NCI-H2081 (cell line): ENCODE data around the gene OR7G3.

ENCODE experiments used
- DNase-seq, 2 experiments: peaks; one replicate each; lab custom pipeline; 2025; lab: John Stamatoyannopoulos, UW

Gene OR7G3

GRCh38 chr19:9126900-9127405 lies at the start of gene OR7G3:
TSS of gene OR7G3 (minus strand) at chr19:9126950. CDS start at chr19:9126950, 0 bp downstream.
- no peak for DNase-seq

GRCh38 chr19:9175326-9175725 lies 48.6 kb upstream of the OR7G3 start:
- no peak for DNase-seq

GRCh38 chr19:9171393-9171991 lies 44.7 kb upstream of the OR7G3 start:
- DNase-seq = no peak

GRCh38 chr19:9166846-9167245 lies 40.1 kb upstream of the OR7G3 start:
- DNase-seq = no peak

- no peak for DNase-seq
Observed at GRCh38 chr19:9165261-9165660, 38.5 kb upstream of the OR7G3 start.

DNA sequence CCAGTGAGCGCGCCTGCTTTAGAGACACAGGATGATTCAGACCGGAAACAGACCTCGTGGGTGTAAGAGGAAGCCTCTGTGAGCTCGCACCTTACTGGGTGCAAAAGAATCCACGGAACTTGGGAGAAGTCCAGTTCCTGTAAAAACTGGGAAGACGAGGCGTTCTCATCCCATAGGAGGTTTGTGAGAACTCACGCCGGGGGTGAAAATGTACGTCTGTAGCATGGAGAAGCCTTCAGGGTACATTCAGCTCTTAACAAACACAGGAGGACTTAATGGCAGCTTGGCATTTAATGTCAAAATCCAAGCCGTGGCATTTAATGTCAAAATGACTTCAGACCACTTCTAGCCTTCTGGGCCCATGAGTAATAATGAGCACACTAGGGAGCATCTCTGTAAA lies 34.7 kb upstream of the OR7G3 start:
- no peak for DNase-seq

DNA sequence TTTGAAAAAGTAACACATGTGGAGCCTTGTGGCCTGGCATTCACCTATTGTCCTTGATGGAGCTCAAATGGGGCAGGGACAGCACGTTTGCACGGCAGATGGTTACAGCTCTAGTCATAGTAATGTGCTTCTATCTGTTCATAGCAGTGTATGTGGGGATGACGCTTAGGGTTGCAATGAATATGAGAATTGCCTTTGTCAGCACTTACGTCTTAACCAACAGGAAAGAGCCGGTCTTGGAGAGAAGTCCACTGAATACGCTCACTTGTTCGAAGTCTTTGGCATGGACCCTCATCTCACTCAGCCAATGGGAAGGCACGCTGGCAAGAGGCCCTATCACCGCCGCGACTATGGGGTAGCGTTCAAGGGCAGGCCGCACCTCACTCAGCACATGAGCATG lies 33.1 kb upstream of the OR7G3 start:
- DNase-seq = no peak

DNA sequence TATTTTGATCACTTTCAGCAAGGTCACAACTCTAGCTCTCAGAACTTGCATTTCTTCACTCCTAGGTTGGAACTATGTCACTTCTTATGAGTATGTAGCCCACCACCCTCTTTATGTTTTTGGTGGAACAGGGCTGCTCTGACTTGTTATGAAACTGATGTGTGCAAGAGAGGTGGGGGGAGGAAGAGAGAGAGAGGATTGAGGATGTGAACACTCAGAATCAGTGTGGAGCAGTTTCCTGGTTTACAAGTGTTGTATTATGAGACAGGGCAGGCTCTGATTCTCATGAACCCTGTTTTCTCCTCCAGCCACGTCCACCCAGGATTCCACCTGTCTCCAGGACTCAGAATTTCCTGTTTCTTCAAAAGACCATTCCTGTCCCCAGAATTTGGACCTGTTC lies 29.6 kb upstream of the OR7G3 start:
- no peak for DNase-seq

GRCh38 chr19:9155591-9155990 lies 28.8 kb upstream of the OR7G3 start:
- DNase-seq = no peak

GRCh38 chr19:9151367-9151766 lies 24.6 kb upstream of the OR7G3 start:
- no peak for DNase-seq

GRCh38 chr19:9150650-9151049 lies 23.9 kb upstream of the OR7G3 start:
- no peak for DNase-seq

GRCh38 chr19:9149997-9150396 lies 23.2 kb upstream of the OR7G3 start:
- no peak for DNase-seq

DNA sequence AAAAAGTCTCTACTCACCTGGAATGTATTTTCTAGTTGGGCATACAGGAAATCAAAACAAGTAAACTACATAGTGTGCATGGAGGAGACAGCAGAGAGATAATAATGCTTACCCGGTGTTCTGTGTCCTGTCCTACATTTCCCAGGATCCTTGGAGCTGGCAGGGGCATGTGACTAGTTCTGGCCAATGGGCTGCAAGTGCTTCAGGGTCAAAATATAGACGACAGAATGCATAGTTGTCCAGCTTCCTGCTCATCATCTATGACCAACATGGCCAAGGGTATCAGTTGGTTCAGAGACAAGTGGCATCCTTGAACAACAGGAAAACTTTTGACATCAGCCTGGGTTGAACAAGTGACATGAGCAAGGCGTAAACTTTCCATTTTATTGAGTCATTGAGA lies 21.9 kb upstream of the OR7G3 start:
- DNase-seq = no peak

DNA sequence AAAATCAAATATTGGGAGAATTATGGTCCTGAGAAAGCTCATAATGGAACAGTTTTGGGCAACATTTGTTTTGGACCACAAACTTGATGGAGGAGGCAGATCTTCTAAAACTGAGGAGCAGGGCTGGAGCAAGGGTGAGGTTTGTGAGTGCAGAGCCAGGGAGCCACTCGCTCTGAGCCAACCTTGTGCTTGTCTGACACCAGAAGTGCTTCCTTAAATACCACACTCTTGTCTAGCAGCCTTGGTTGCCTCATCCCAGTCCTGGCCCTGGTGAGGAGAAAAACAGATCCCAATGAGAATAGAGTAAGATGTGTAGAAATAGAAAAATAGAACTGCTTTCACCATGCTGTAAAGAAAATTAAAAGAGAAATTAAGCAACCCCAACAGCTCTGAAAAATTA lies 20.1 kb upstream of the OR7G3 start:
- DNase-seq = no peak

GRCh38 chr19:9144920-9145319 lies 18.2 kb upstream of the OR7G3 start:
- no peak for DNase-seq

GRCh38 chr19:9140159-9140874 lies 13.6 kb upstream of the OR7G3 start, which contains the start of gene ZNF317:
TSS of gene ZNF317 (plus strand) at chr19:9140397. CDS start at chr19:9156017, 15,620 bp downstream.
- DNase-seq = peak; percentile 92 to 93

DNA sequence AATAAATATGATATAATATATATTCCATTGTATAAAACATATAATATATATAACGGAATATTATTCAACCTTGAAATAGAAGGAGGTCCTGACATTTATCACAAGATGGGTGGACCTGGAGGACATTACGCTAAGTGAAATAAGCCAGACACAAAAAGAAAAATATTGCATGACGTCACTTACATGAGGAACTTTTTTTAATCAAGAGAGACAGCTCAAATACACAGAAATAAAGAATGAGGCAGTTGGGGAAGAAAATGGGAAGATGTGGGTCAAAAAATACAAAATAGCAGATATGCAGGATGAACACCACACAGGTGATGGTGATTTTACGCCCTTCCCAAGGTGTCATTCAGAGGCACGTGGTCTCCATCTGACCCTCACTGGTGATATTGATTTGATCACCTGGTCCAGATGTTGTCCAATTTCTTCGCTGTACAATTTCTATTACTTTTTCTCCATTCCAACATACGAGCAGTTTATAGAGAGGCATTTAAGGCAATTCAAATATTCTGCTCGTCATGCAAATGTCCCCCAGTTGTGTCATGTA lies 12.9 kb upstream of the OR7G3 start:
- no peak for DNase-seq

DNA sequence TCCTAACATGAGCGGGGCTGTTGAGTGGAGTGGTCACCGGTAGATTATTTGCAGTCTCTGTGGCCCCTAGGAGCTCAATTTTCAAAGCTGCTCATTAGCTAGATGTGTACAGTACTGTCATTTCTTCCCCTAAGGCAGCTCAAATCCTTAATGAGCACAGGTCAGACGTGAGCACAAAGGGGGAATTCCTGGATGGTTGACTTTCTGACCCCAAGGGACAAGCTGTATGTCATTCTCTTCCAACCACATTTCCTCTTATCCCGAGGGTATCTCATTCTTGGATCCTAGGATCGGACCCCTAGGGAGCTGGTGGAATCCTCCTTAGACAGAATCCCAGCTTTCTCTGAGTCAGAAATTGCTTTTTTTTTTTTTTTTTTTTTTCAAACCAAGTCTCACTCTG lies 5.7 kb upstream of the OR7G3 start:
- DNase-seq = no peak

- DNase-seq = no peak
Observed at GRCh38 chr19:9130965-9131364, 4.2 kb upstream of the OR7G3 start.

DNA sequence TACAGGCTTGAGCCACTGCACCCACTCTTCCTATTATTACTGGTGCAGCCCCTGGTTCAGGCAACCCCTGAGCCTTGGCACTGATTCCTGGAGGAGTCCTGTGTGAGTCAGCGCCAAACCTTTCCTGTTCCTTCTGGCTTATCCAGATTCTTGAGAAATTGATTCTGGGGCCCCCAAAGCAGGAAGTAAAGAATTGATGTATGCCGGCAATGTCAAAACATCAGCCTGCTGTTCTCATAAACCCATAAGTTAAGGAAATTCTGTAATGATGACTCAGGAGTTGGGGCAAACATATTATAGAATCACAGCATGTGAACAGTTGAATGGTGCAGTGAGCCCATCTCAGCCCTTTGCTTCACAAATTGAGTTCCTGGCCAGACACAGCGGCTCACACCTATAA lies 1.4 kb upstream of the OR7G3 start:
- no peak for DNase-seq

DNA sequence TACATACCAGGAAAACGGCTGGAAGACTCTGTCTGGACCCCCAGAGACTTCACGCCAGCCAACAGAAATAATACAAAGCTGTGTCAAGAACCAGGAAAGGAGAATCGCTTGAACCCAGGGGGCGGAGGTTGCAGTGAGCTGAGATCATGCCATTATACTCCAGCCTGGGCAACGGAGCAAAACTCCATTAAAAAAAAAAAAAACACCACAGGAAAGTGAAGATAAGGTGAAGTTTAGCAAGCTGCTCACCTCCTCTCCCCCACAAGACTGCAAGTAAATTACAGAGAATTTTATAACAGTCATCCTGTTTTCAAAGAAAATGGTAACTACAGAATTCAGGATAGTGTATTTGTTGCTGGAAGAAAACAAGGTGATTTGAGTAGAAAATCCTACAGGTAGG lies 10.2 kb downstream of the OR7G3 start:
- no peak for DNase-seq

- no peak for DNase-seq
Observed at GRCh38 chr19:9115307-9115813, 11.4 kb downstream of the OR7G3 start, which contains the start of gene OR7G1. TSS of gene OR7G1 (minus strand) at chr19:9115763. CDS start at chr19:9115763, 0 bp downstream.

DNA sequence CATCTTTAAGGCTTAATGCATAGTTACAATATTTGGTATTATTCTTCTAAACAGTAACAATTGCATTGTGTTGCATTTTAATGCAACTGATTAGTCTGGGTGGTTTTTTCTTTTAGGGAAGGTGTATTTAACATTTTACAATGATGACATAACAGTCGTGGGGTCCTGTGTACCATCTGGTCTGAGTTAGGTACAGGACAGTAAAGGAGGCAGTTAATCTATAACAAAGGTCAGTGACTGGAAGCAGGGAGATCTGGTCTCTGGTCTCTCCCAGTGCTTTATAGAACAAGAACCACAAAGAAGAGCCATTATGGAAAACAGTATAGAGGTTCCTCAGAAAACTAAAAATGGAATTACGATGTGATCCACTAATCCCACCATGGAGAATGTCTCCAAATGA lies 16.8 kb downstream of the OR7G3 start:
- no peak for DNase-seq
